Upper lobe of left lung (tissue), 4 donors: ENCODE results near the gene JCHAIN.

Experiments used
- CTCF ChIP-seq, 6 experiments: fragments of 450-650 bp in 4 of 6; fragments of 200-600 bp in 2 of 6; sonication (generic) in 2 of 6; IDR thresholded peaks; one replicate each; pipeline ENCODE4 v1.5.1; 2016 to 2019; ENCODE audit warnings: antibody characterized with exemption in 6 of 6
- EP300 ChIP-seq, 4 donors: sonication (generic); formaldehyde crosslinking; IDR thresholded peaks; one replicate each; pipeline ENCODE4 v1.5.1; 2017; ENCODE audit warnings: antibody characterized with exemption in 4 of 4, control low read depth in 2 of 4
- POLR2A ChIP-seq, 4 donors: fragments of 450-650 bp; IDR thresholded peaks; one replicate each; pipeline ENCODE4 v1.5.1; 2016 to 2017; ENCODE audit warnings: antibody characterized with exemption in 4 of 4, mild to moderate bottlenecking in 2 of 4
- POLR2AphosphoS5 ChIP-seq, 2 donors: sonication (generic); formaldehyde crosslinking; IDR thresholded peaks; one replicate each; pipeline ENCODE4 v1.5.1; 2017; ENCODE audit warnings: antibody characterized with exemption in 2 of 2

- TF ChIP-seq POLR2A (IDR thresholded peaks at IDR 0.05) (no peak), CTCF (IDR thresholded peaks at IDR 0.05) (no peak), EP300 (IDR thresholded peaks at IDR 0.05) (no peak), POLR2AphosphoS5 (IDR thresholded peaks at IDR 0.05) (no peak)
Observed at GRCh38 chr4:70712604-70713452, 46.5 kb upstream of the JCHAIN start.
